ENCODE results near the gene AASS.

Gene AASS

DNA sequence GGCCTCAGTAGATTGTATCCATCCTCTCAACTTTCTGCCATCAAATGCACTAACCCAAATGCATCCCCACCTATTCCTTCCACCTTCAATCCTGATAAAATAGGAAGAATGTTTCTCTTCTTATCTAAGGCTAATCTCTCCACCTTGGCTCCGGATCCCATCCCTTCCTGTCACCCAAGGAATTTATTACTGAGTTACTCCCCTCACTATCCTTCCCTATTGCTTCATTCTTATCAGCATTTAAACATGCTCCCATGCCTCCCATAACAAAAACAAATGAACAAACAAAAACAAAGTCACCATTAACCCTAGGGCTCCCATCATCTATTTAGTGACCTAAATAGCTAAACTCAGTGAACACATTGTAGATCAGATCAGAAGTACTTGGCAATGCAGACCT lies 25.3 kb downstream of the AASS start:
- no peak for DNase-seq (ENCODE audit: low read depth)

DNA sequence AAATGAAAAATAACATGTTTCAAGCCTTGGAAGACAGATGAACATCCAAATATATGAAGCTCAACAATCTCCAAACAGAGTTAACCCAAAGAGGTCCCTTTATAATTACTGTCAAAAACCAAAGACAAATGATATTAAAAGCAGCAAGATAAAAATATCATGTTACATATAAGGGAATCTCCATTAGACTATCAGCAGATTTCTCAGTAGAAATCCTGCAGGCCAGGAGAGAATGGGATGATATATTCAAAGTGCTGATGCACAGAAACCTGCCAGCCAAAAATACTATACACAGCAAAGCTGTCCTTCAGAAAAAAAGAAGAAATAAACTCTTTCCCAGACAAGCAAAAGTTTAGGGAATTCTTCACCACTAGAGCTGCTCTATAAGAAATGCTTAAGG lies 41.0 kb downstream of the AASS start:
- DNase-seq (ENCODE audit: low read depth), result no peak

DNA sequence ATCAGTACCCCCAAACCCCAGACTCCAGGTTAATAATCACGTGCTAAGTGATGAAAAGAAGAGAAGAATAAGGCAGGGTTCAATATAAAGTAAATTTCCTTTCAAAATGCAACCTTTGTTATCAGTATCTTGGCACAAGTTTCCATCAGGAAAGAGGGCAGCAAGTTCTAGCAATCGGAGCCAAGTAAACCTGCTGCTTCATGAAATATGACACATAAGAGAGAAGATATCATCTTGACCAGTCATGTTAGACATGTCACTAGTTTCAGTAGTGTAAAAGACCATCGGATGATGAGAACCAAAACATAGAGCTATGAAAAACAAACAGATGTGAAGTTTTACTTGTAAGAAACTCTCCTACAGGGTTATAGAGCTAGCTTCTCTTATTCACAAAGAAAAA lies 44.0 kb downstream of the AASS start:
- DNase-seq (ENCODE audit: low read depth), result no peak

DNA sequence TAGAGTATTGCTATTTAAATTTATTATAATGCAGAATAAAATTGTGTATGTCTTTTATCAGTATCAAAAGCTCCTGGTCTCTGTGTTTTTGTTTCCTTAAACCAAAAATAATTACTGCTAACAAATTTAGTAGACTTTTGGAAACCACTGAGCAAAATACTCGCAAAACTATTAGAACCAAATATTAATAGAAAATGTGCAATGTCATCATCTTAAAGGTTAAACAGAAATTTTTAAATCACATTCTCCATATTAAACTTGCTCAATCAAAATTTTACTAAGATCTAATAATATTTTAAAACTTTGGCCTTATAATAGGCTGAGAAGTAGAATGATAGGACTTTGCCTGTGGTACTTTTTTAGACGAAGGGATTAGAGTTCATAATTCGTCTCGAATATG lies 48.4 kb downstream of the AASS start:
- DNase-seq (ENCODE audit: low read depth), result no peak

DNA sequence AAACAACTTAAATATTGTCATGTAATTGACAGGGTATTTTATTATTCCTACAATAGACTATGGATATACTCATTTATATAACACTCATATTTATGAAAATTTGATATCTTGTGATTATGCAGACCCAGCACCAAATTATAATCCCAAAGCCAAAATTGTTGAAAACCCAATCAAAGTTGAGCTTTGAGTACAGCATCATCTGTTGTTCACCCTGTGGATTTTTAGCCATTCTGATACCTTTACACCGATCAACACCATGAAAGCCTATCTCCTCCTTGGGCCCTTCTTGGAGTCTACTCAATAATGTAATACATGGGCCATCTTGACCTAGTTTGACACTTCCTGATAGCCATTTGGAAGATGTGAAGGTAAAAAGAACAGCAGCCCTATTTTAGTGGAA lies 49.5 kb downstream of the AASS start:
- DNase-seq (ENCODE audit: low read depth), result no peak

DNA sequence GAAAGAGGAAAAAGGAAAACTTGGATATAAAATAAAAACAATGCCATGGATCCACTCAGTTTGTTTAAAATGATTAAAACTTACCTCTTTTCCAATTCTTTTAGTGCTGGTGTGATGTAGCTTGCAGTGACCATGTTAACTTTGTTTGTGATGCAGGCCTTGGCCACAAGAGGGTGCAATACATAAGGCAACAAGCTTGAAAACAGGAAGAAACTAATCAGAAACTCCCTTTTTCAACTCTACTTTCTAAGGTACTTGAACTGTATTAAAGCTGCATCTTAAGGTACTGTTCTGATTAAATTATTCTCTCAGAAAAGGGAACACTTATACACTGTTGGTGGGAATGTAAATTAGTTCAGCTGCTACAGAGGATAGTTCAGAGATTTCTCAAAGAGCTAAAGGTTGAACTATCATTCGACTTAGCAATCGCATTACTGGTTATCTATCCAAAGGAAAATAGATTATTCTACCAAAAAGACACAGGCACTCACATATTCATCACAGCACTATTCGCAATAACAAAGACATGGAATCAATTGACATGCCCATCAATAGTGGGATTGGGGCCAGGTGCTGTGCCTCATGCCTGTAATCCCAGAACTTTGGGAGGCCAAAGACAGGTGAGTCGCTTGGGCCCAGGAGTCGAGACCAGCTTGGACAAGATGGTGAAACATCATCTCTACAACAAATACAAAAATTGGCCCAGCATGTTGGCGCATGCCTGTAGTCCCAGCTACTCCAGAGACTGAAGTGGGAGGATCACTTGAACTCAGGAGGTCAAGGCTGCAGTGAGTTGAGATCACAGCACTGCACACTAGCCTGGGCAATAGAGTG lies 50.9 kb downstream of the AASS start:
- DNase-seq (ENCODE audit: low read depth), result peak; percentile 7

DNA sequence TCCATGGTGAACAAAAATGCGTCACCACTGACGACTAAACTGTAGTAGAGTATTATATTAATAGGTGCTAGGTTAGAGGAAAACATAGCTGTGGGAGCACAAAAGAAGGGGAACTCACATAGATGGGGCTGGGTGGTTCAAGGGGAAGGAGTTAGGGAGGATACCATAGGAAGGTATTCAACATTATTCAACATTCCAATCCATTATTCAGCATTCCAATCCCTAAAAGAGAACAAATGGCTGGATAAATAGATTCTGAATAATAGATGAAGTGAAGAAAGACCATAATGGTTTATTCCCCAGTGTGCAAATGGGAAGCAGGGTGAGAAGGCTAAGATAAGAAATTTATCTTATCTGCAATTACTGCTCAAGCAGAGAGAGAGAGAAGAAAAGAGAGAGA lies 61.4 kb downstream of the AASS start:
- no peak for DNase-seq (ENCODE audit: low read depth)

DNA sequence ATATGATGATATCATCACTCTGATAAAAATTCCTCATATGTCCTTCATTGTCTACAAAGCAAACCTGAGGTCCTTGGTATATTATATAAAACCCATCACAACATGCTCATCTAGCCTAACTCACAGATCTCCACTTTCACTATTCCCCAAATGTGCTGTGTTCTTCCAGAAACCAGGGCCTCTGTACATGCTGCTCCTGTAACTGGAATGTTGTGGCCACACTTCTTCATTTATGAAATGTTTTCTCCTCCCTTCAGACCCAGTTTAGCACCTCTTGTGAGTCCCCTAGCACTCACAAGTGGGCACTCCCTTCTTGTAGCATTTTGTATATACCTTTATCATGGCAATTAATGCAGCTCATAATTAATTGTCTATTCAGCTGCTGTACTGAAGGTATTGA lies 61.9 kb downstream of the AASS start:
- no peak for DNase-seq (ENCODE audit: low read depth)

DNA sequence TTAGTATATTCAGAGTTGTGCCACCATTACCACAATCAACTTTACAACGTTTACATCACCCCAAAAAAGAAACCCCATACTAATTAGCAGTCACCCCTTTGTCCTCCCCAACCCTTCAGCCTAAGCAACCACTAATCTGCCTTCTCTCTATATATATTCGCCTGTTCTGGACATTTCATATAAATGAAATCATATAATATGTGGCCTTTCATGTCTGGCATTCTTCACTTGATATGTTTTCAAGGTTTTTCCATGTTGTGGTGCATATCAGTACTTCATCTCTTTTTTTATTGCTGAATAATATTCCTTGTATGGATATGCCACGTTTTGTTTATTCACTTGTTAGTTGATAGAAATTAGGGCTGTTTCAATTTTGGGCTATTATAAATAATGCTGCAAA lies 70.4 kb downstream of the AASS start:
- no peak for DNase-seq (ENCODE audit: low read depth)

DNA sequence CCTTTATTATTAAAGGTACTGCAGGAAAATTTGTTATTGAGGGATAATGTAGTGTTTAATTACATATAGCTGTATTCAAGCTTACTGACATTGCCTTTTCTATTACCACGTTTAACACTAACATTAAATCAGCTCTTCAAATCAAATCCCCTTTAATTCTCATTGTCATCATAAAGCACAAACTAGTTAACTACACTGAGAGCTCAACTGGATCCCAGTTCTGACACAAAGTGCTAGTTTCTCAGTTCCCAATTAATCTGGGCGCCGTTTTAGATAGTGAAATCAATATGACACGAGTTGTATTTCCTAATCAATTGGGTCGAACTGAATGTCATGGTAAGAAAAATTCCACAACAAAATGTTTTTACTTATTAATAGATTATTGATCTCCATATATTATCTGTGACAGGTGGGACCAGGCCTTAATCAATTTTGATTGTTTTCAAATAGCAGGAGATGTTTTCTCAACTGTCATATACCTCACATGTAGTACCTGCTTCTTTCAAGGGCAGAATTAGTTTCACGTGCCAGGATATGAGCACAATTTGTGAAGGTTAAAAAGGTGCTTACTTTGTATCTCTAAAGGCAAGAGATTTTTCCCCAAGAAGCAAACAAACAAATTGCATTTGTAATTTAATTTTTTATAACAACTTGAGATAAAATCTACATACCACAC lies 71.0 kb downstream of the AASS start:
- no peak for DNase-seq (ENCODE audit: low read depth)

DNA sequence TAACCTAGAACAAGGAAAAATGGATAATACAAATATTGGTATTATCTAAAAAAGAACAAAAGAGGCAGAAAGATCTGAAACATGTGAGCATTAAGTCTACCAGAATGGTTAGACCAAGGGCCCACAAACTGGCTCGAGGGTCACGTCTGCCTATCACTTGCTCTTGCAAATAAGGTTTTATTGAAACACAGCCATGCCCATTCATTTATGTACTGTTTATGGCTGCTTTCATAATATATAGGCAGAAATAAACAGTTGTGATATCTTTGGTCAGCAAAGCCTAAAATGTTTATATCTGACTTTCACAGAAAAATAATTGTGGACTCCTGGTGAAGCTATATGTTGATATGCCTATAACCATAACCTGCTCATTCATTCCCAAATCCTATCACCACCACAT lies 71.8 kb downstream of the AASS start:
- DNase-seq (ENCODE audit: low read depth), result no peak

DNA sequence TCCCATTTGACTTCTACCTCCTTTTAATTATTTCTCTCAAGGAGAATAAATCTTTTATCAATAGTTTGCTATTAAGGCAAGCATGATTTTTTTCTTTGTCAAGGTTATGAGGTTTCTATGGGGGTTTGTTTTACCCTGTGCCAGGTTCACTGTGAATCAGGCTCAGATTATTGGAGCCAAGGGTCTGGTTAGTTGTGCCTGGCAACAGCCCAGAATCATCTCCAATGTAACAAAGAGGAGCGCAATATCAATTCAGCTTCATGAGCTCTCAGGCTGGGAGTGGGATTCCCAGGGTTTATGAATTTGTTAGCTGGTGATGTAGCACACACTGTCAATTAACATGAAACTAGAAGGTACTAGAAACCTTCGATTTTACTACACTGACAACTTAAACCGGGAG lies 73.2 kb downstream of the AASS start:
- no peak for DNase-seq (ENCODE audit: low read depth)

DNA sequence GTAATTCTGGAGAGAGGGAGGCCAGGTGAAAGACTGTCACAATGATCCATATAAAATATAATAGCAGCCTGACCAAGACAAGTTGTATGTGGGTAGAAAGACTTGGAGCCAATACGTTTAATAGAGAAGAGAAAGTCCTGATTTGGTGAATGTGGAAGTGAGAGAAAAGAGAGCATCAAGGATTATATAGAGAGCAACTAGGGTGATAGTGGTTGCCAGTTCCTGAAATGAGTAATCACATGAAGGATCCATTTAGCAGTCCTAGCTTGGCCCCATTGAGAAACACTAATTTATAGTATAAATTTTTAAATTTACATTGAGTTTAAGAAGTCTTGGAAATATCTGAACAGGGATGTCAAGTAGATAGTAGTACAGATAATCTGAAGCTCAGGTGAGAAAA lies 74.0 kb downstream of the AASS start:
- no peak for DNase-seq (ENCODE audit: low read depth)

DNA sequence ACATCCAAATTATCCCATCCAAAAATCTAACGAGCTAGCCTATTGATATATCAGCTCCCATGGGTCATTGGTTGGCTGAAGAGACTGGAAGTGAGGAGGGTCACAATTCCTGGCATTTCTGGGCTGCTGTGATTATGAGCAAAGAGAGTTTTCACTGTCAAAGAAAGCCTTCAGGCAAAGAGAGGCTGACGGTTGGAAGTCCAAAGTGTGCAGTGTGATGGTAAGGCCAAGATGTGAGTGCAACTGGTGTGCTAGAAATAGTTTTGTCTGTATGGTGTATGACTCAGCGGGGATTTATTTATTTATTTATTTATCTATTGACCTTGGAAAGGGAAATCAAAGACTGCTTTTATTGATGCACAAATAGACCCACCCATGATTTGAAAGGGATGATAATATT lies 75.0 kb downstream of the AASS start:
- no peak for DNase-seq (ENCODE audit: low read depth)

DNA sequence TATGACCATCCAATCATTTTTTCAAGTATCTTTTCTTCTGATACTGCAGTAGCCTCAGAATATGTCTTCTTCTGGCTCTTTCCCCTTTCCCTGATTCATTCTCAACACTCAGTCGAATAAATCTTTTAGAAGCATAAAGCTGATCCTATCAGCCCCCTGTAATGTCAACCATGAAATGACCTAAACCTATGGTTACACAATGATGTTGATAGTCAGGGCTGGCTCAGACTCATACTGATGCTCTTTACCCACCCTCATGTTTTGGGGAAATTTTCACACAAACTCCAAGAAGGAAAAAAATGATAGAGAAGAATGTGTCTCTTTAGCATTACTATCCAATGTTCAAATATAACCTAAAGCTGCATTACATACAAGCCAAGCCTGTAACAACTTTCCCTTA lies 76.0 kb downstream of the AASS start:
- no peak for DNase-seq (ENCODE audit: low read depth)

DNA sequence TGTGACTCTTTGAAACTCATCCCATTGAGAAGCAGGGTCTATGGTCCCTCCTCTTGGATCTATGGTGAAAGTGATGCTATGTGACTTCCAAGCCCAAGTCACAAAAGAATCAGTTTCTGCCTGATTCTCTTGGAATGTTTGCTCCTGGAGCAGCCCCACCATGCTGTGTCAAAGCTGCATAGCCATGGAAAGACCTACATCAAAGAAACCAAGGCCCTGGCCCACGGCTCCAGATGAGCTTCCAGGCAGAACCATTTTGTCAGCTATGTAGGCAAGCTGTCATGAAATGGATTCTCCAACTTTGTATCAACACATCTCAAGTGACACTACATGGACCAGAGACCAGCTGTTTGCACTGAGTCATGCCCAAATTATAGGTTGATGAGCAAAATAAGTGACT lies 77.0 kb downstream of the AASS start:
- no peak for DNase-seq (ENCODE audit: low read depth)

DNA sequence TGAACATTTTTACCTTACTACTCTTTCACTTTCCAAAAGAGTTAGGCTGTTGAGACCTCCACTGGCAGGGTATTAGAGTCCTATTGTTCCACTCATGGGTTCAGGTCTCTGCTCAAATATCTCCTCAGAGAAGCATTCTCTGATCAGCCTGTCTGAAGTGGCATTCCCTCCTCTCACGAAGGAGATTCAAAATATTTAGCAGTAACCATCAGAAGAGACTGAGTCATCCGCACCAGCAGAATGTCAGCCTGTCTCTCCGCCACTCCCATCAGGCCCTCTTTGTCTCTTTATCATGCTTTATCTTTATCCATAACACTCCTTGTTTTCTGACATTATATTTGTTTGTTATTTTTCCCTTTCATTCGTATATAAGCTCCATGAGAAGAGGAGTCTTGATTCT lies 79.1 kb downstream of the AASS start:
- no peak for DNase-seq (ENCODE audit: low read depth)

DNA sequence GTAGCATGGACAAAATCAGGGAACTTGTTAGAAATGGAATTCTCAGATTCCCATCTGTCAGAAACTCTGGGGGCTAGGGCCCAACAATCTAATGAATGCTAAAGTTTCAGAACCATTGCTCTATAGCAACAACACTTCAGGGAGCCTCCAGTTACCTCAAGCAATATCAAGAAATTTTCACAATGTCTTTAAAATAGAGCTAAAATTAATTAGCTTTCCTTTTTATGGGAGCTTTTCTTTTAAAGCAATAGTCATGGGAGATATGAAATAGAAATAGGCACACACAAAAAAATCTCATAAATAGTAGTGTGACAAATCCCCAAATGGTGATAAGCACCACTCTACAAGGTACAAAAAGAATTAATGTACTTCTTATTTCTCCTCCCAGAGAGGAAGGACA lies 80.9 kb downstream of the AASS start:
- DNase-seq (ENCODE audit: low read depth), result no peak

DNA sequence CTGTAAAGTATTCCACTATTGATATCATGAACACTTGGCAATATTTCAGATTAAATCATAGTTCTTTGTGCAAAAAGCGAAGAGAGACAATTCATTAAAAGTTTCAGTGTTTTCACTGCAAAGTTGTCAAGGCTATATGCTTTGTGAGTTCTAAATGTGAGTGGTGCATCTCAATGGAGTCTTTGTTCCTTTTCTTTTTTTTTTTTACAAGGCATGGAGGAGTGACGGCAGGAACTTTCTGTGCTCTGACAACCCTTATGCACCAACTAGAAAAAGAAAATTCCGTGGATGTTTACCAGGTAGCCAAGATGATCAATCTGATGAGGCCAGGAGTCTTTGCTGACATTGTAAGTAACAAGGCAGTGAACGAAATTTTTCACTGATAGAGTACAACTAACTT lies 84.5 kb downstream of the AASS start:
- no peak for DNase-seq (ENCODE audit: low read depth)

DNA sequence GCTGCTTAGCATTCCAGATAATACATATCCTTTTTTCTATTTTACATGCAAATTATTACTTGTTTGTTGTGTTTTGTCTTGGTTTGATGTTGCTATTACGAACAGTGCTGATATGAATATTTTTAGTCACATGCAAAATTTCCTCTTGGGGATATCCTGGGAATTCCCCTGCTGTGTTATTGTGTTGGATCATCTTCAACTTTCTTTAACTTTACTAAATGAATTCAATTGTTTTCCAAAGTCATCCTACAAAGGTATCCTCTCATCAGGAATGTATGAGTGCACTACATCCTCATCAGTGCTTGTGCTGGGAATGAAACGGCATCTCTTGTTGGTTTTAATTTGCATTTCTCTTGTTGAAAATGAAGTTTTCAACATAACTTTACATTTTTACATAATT lies 87.1 kb downstream of the AASS start:
- DNase-seq (ENCODE audit: low read depth), result no peak

DNA sequence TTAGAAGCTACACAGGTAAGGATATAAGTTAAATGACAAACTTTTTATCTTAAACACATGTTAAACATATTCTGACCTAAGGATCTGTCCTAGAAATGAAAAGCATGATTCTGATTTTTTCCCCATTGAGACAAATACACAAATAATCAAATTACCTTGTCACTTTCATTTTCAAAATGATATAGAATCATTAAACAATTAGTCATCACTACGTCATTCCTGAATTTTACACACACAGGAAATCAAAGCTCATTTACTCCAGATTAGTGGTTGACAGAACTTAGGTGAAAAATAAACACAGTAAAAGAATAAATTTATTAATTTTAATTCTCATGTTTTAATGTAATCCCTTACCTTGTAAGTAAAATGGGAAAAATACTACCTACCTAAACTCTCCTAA lies 89.0 kb downstream of the AASS start:
- no peak for DNase-seq (ENCODE audit: low read depth)

DNA sequence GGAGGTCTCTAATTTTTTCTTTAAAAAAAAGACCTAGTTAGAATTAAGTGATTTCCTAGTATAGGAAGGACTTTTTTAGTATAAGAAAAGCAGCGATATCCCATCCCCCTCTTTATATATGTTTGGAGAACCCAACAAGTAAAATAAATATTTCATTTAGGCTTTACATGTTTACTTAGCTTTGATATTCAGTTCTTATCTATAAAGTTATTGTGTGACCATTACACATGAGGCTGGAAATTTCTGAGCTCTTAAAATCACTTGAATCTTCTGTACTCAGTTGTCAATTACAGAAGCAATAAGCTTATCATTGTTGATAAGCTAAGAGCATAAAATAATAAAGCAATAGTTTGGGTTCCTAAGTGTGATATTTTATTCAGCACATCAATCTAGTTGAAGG lies 89.7 kb downstream of the AASS start:
- no peak for DNase-seq (ENCODE audit: low read depth)

DNA sequence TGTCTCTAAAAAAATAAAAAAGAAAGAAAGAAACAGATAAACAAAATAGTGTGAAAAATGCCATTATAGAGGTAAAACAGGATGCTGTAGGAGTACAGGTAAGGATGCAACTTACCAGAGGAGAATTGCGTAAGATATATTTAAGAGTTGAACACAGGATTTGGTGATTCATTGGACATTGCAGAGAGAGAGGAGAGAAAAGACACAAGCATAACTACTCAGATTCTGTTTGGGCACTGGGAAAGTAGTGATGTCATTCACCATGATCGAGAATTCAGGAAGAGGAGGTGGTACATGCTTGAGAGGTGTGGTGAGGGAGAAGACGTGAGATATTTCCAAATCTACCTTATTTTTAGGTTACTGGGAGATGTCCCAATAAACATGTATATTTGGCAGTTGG lies 97.6 kb downstream of the AASS start:
- no peak for DNase-seq (ENCODE audit: low read depth)

DNA sequence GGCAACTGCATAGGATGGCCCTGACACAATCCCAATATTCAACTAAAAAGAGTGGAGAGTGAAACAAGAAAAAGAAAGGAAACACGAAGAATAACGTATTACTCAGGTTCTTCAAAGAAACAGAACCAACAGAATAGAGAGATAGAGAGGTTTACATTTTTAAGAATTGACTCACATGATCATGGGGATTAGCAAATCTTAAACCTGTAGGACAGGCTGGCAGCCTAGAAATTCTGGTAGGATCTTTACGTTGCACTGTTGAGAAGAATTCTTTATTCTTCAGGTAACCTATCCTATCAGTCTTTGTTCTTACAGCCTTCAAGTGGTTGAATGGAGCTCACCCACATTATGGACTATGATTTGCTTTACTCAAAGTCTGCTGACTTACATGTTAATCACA lies 103.9 kb downstream of the AASS start:
- DNase-seq (ENCODE audit: low read depth), result no peak
